ENCODE results near the gene SELENBP1.
"Not testable (repeated sequence)": the region's sequence is repeated elsewhere in the genome, so short reads cannot be mapped to it uniquely, and the experiment has no call there.

The SELENBP1 gene

GRCh38 chr1:151402764-151403163 is 30.3 kb upstream of the SELENBP1 start:
- Histone ChIP-seq H3K27me3 (no peaks in the 10 kb centered on the region), H3K4me1 (peaks cover 0 to 18% (median 15%) of the 10 kb centered on the region in 4 donors), H3K4me3 (no peak overlapping the region), H3K27ac (no peak overlapping the region), H3K9me3 (no peaks in the 10 kb centered on the region), H3K36me3 (peaks cover 46 to 73% (median 68%) of the 10 kb centered on the region in 3 donors)
- no peak for DNase-seq
- no peak for TF ChIP-seq CTCF (IDR thresholded peaks at IDR 0.05)
- intact Hi-C loops (cut with DNase I; ENCODE audit: low total_unique reads) = no loop called here

GRCh38 chr1:151401860-151402259 is 29.4 kb upstream of the SELENBP1 start:
- DNase-seq = no peak
- intact Hi-C loops (cut with DNase I; ENCODE audit: low total_unique reads) = no loop called here
- no peak overlapping the region for H3K4me3 ChIP-seq
- TF ChIP-seq CTCF (IDR thresholded peaks at IDR 0.05) = no peak
- no peaks in the 10 kb centered on the region for H3K9me3 ChIP-seq
- no peak overlapping the region for H3K27ac ChIP-seq
- H3K36me3 ChIP-seq = peaks cover 37 to 64% (median 59%) of the 10 kb centered on the region in 3 donors
- H3K27me3 ChIP-seq = no peaks in the 10 kb centered on the region
- H3K4me1 ChIP-seq = peaks cover 0 to 18% (median 15%) of the 10 kb centered on the region in 4 donors

- DNase-seq = no peak
- Histone ChIP-seq H3K36me3 (peaks cover 31 to 58% (median 53%) of the 10 kb centered on the region in 3 donors), H3K9me3 (no peaks in the 10 kb centered on the region), H3K27ac (peak overlapping the region in 1 of 2 donors; percentile 91), H3K4me3 (peak overlapping the region in 1 of 2 donors; percentile 93), H3K27me3 (no peaks in the 10 kb centered on the region), H3K4me1 (peaks cover 0 to 18% (median 15%) of the 10 kb centered on the region in 4 donors)
- no peak for TF ChIP-seq CTCF (IDR thresholded peaks at IDR 0.05)
- intact Hi-C loops (cut with DNase I; ENCODE audit: low total_unique reads) = no loop called here
These were observed 28.8 kb upstream of the SELENBP1 start for GRCh38 chr1:151401125-151401788.

GRCh38 chr1:151399324-151400171 is 27.0 kb upstream of the SELENBP1 start, which contains the start of gene PSMB4:
Gene PSMB4 (plus strand): TSS chr1:151399573. CDS start chr1:151399588, 15 bp downstream.
- TF ChIP-seq CTCF (IDR thresholded peaks at IDR 0.05) = peak; percentile 19 to 33
- Histone ChIP-seq H3K4me3 (peak within 1 kb of the TSS; percentile 83 to 93), H3K27ac (peak within 1 kb of the TSS; percentile 91), H3K36me3 (peaks cover 16 to 41% (median 36%) of the 10 kb centered on the region in 3 donors), H3K9me3 (no peaks in the 10 kb centered on the region), H3K27me3 (no peaks in the 10 kb centered on the region), H3K4me1 (peaks cover 0 to 18% (median 15%) of the 10 kb centered on the region in 4 donors)
- DNase-seq = peak; percentile 90 to 93
- intact Hi-C loops (cut with DNase I; ENCODE audit: low total_unique reads) = loop anchor here (10.0 kb wide), 2 partner anchors 55 to 95 kb away; partner anchors contain the start of gene RFX5

- intact Hi-C loops (cut with DNase I; ENCODE audit: low total_unique reads) = loop anchor here (10.0 kb wide), 2 partner anchors 51 to 91 kb away; partner anchors contain the start of gene RFX5
- not testable (repeated sequence) for DNase-seq
These were observed 23.8 kb upstream of the SELENBP1 start for GRCh38 chr1:151396265-151396664.

More at GRCh38 chr1:151396265-151396664, 23.8 kb upstream of the SELENBP1 start:
- Histone ChIP-seq H3K36me3 (peaks cover 6 to 10% (median 8%) of the 10 kb centered on the region in 3 donors), H3K4me1 (peaks cover 0 to 17% (median 13%) of the 10 kb centered on the region in 4 donors)
- not testable (repeated sequence) for H3K9me3 ChIP-seq, H3K27me3 ChIP-seq, H3K27ac ChIP-seq, H3K4me3 ChIP-seq

Measured in tibial artery (tissue), 4 donors.